HEK293 (cell line): ENCODE data around the gene PSMD9.

Experiments
- CTCF ChIA-PET: fragments of 350-600 bp; formaldehyde crosslinking; extraction: SDS; loops from one replicate; lab custom pipeline; 2021; ENCODE audit warnings: antibody characterized with exemption; lab: Yijun Ruan, JAX
- POLR2A ChIA-PET: fragments of 300-600 bp; formaldehyde crosslinking; extraction: SDS; loops from one replicate; lab custom pipeline; 2020; ENCODE audit warnings: antibody characterized with exemption, inconsistent platforms; lab: Yijun Ruan, JAX
- H3K27ac ChIP-seq: fragments of 200-500 bp; sonication (Bioruptor generic); 2 replicates; pipeline ENCODE4 v1.5.1; 2014; ENCODE audit warnings: low read depth, low read length, control low read depth, inconsistent platforms; ENCODE audit errors: extremely low read depth
- H3K36me3 ChIP-seq, 2 experiments: fragments of 200-500 bp in 1 of 2; sonication (Bioruptor generic) in 1 of 2; 1 replicate in 1 of 2; 2 replicates in 1 of 2; pipeline ENCODE4 v1.5.1; 2014 to 2017; ENCODE audit warnings: inconsistent platforms in 2 of 2, low read length in 2 of 2; ENCODE audit not compliant: control insufficient read depth in 2 of 2, insufficient read depth in 1 of 2
- H3K4me1 ChIP-seq: fragments of 200-500 bp; sonication (Bioruptor generic); 2 replicates; pipeline ENCODE4 v1.5.1; 2014; ENCODE audit warnings: mild to moderate bottlenecking, low read length, inconsistent platforms; ENCODE audit not compliant: control insufficient read depth, insufficient read depth
- H3K4me3 ChIP-seq: 2 replicates; pipeline ENCODE4 v1.5.1; 2011; ENCODE audit warnings: low read depth, mild to moderate bottlenecking, control low read depth, low read length, moderate library complexity
- H3K9me3 ChIP-seq: fragments of 200-500 bp; sonication (Bioruptor generic); 2 replicates; pipeline ENCODE4 v1.5.1; 2014; ENCODE audit warnings: low read depth, low read length, inconsistent platforms; ENCODE audit not compliant: control insufficient read depth, insufficient read depth
- BCL11B ChIP-seq: fragments of 450-650 bp; formaldehyde crosslinking; IDR thresholded peaks from 2 replicates; pipeline ENCODE4 v1.5.1; 2016; ENCODE audit warnings: low read depth, missing biosample characterization, missing genetic modification characterization
- FEZF1 ChIP-seq: fragments of 450-650 bp; formaldehyde crosslinking; IDR thresholded peaks from 2 replicates; pipeline ENCODE4 v1.5.1; 2016; ENCODE audit warnings: missing biosample characterization, missing genetic modification characterization
- MEIS1 ChIP-seq: sonication (generic); formaldehyde crosslinking; IDR thresholded peaks from 2 replicates; pipeline ENCODE4 v1.8.1; 2022; ENCODE audit warnings: missing genetic modification reagents, mild to moderate bottlenecking, borderline replicate concordance
- OSR2 ChIP-seq: fragments of 450-650 bp; formaldehyde crosslinking; IDR thresholded peaks from 2 replicates; pipeline ENCODE4 v1.5.1; 2016; ENCODE audit warnings: missing biosample characterization, missing genetic modification characterization
- SP2 ChIP-seq: fragments of 450-650 bp; formaldehyde crosslinking; IDR thresholded peaks from 2 replicates; pipeline ENCODE4 v1.5.1; 2016; ENCODE audit warnings: missing biosample characterization, missing genetic modification characterization
- ZBTB17 ChIP-seq: fragments of 450-650 bp; formaldehyde crosslinking; IDR thresholded peaks from 2 replicates; pipeline ENCODE4 v1.5.1; 2016; ENCODE audit warnings: missing biosample characterization, missing genetic modification characterization
- ZFP37 ChIP-seq: fragments of 450-650 bp; formaldehyde crosslinking; IDR thresholded peaks from 2 replicates; pipeline ENCODE4 v1.5.1; 2016; ENCODE audit warnings: missing biosample characterization, missing genetic modification characterization
- ZNF16 ChIP-seq: fragments of 450-650 bp; formaldehyde crosslinking; IDR thresholded peaks from 2 replicates; pipeline ENCODE4 v1.5.1; 2016; ENCODE audit warnings: low read depth, missing biosample characterization, missing genetic modification characterization
- ZNF174 ChIP-seq: fragments of 450-650 bp; formaldehyde crosslinking; IDR thresholded peaks from 2 replicates; pipeline ENCODE4 v1.5.0; 2017; ENCODE audit warnings: missing biosample characterization, mild to moderate bottlenecking, missing genetic modification characterization
- ZNF184 ChIP-seq: fragments of 450-650 bp; IDR thresholded peaks from 2 replicates; pipeline ENCODE4 v1.5.1; 2018; ENCODE audit warnings: missing biosample characterization, mild to moderate bottlenecking, missing genetic modification characterization
- ZNF23 ChIP-seq: fragments of 450-650 bp; formaldehyde crosslinking; IDR thresholded peaks from 2 replicates; pipeline ENCODE4 v1.5.1; 2016; ENCODE audit warnings: missing biosample characterization, missing genetic modification characterization, borderline replicate concordance
- ZNF302 ChIP-seq: fragments of 450-650 bp; formaldehyde crosslinking; IDR thresholded peaks from 2 replicates; pipeline ENCODE4 v1.5.1; 2016; ENCODE audit warnings: missing biosample characterization, missing genetic modification characterization, low read depth
- ZNF341 ChIP-seq: fragments of 450-650 bp; formaldehyde crosslinking; IDR thresholded peaks from 2 replicates; pipeline ENCODE4; 2016; ENCODE audit warnings: low read depth, missing biosample characterization, missing genetic modification characterization
- ZNF433 ChIP-seq: fragments of 450-650 bp; formaldehyde crosslinking; IDR thresholded peaks from 2 replicates; pipeline ENCODE4 v1.5.1; 2016; ENCODE audit warnings: missing biosample characterization, missing genetic modification characterization, low read depth
- ZNF626 ChIP-seq: fragments of 450-650 bp; sonication (Bioruptor Pico); formaldehyde crosslinking; IDR thresholded peaks from 2 replicates; pipeline ENCODE4 v1.5.1; 2018; ENCODE audit warnings: missing biosample characterization, missing genetic modification characterization, inconsistent platforms
- ZNF76 ChIP-seq: fragments of 450-650 bp; formaldehyde crosslinking; IDR thresholded peaks from 2 replicates; pipeline ENCODE4; 2016; ENCODE audit warnings: low read depth, missing biosample characterization, missing genetic modification characterization, borderline replicate concordance
- ZSCAN30 ChIP-seq: fragments of 450-650 bp; IDR thresholded peaks from 2 replicates; pipeline ENCODE4 v1.5.1; 2018; ENCODE audit warnings: missing biosample characterization, mild to moderate bottlenecking, missing genetic modification characterization, moderate library complexity
- ZXDB ChIP-seq: fragments of 450-650 bp; formaldehyde crosslinking; IDR thresholded peaks from 2 replicates; pipeline ENCODE4 v1.5.1; 2016; ENCODE audit warnings: missing biosample characterization, missing genetic modification characterization
- TF ChIP-seq, protein P1 (sequence below): fragments of 450-650 bp; formaldehyde crosslinking; IDR thresholded peaks from 2 replicates; pipeline ENCODE4 v1.5.1; 2016; ENCODE audit warnings: missing biosample characterization, missing genetic modification characterization

Gene PSMD9

DNA sequence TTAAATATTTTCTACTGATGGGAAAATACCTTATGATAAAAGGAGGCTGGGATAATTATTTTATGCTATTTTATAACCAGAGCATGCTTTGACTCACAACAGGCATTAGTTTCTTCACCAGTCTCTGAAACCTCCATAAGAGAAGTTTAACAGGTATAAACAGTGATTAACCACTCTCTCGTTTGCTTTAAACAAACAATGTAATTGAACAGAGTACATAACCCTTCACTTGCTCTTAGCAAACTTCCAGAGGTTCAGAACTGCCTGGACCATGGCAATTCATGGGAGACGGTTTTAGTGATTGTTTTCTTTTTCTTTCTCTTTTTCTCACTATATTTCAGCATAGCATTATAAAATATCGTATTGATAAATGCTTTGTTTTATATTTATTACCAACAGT is 65.1 kb downstream of the PSMD9 start (continued):
- no peak for TF ChIP-seq ZNF174 (tag by site-specific recombination)
- no peak for TF ChIP-seq MEIS1 (CRISPR knock-in tag)
- no peak for TF ChIP-seq ZNF341 (tag by site-specific recombination)
- no peak for TF ChIP-seq OSR2
- no peak for TF ChIP-seq ZNF76 (tag by site-specific recombination)
- TF ChIP-seq, protein P1, sequence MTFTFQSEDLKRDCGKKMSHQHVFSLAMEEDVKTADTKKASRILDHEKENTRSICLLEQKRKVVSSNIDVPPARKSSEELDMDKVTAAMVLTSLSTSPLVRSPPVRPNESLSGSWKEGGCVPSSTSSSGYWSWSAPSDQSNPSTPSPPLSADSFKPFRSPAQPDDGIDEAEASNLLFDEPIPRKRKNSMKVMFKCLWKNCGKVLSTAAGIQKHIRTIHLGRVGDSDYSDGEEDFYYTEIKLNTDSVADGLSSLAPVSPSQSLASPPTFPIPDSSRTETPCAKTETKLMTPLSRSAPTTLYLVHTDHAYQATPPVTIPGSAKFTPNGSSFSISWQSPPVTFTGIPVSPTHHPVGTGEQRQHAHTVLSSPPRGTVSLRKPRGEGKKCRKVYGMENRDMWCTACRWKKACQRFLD (tag by site-specific recombination): no peak
- no peak for TF ChIP-seq ZNF184 (tag by site-specific recombination)
- TF ChIP-seq, all 188 proteins: peak for 0

DNA sequence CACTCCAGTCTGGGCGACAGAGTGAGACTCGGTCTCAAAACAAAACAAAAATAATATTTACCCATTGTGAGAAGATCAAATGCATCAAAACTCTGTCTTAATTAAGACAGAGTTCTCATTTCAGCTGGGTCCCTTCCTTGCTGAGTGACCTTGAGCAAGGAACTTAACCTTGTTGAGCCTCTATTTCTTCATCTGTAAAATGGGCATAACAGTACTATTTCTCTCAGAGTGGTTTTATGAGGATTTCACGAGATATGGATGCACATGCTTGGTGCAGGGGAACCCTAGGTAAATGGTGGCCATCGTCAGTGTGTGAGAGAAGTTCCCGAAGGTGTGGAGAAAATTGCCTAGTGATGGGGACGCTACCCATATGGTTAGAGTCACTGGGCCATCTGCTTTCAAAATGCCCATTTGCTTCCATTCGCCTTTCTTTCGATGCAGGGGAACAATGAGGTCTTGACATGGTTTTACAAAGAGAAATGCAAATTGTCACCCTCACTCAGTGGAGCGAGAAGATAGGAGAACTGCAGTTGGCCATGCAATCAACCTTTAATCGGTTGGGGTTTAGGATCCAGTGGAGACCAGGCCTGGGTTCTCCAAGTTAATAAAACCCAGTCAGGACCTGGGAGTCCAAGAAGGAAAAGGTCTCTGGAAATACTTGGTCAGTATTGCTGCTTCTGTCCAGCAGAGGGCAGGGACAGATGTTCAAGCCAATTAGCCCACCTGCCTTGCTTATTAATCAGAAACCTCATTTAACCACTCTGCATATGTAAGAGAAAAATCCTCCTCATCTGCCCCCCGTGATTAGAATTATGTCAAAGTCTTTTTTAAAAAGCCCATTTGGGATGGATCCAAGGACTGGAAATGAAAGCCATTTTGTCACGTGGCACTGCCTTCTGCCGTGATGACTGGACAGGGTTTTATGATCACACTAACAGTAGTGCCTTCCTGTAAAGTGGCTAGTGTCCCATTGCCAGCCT is 67.0 kb downstream of the PSMD9 start:
- ChIA-PET CTCF (interaction anchor here (0.8 kb wide), 1 partner anchor 160 kb away, joined by 3 read pairs; no protein-coding TSS in a partner anchor), POLR2A (no interaction called here)
- Histone ChIP-seq H3K27ac (no peak overlapping the region), H3K9me3 (no peaks in the 10 kb centered on the region), H3K4me3 (no peak overlapping the region), H3K36me3 (no peaks in the 10 kb centered on the region), H3K4me1 (no peaks in the 10 kb centered on the region)
- TF ChIP-seq ZNF433 (tag by site-specific recombination): no peak
- no peak for TF ChIP-seq ZFP37 (tag by site-specific recombination)
- TF ChIP-seq SP2: no peak
- no peak for TF ChIP-seq ZXDB (tag by site-specific recombination)
- no peak for TF ChIP-seq ZBTB17 (tag by site-specific recombination)
- no peak for TF ChIP-seq BCL11B (tag by site-specific recombination)
- TF ChIP-seq ZSCAN30: no peak
- TF ChIP-seq ZNF626: no peak
- no peak for TF ChIP-seq OSR2
- TF ChIP-seq ZNF16 (tag by site-specific recombination): no peak

DNA sequence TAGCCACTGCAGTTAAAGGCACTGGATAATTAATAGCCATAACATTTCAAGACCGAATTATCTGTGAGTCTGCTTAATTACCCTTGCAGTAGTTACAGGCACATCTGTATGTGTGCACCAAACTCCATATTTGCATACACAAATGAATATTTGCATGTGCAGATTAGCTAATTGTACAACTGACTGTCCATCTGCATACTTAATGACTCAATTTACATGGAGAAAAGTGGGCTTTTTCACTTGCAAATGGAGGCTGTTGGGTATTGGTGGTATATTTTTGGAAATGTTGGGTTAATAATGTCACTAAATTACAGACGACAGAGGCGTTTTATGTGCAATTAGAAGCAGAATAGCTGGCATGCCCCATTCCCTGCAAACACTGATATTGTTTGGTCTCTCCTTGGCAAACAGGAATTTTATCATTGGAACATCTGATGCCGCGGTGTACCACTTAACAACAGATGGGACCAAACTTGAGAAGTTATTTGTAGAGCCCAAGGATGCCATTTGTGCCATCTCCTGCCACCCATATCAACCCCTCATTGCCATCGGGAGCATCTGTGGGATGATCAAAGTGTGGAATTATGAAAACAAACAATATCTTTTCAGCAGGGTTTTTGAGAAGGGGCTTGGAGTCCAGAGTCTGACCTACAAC is 69.4 kb downstream of the PSMD9 start:
- no peaks in the 10 kb centered on the region for H3K4me1 ChIP-seq
- H3K4me3 ChIP-seq: no peak overlapping the region
- ChIA-PET CTCF (interaction anchor here (0.9 to 1.3 kb wide), 2 partner anchors 40 to 41 kb away, joined by 3 to 4 read pairs; partner anchors contain the start of gene CFAP251), POLR2A (no interaction called here)
- no peak overlapping the region for H3K27ac ChIP-seq
- peaks cover 0 to 3% of the 10 kb centered on the region in 2 experiments; a peak in 1 of 3 replicates for H3K36me3 ChIP-seq
- H3K9me3 ChIP-seq: no peaks in the 10 kb centered on the region
- TF ChIP-seq ZNF302 (tag by site-specific recombination) (no peak), ZNF23 (tag by site-specific recombination) (no peak), FEZF1 (tag by site-specific recombination) (no peak)
